HCT116 (cell line): ENCODE data around the gene INMT. TPM values are rescaled to one million over a fixed set of nuclear protein-coding genes. Genes with fewer than 3 reads are reported as not detected.

Experiments used
- ATAC-seq: fragments of 200-7000 bp; cut with Tn5 transposase; 2 replicates; pipeline ENCODE4 v1.9.1; 2020; ENCODE audit warnings: mild to moderate bottlenecking, moderate library complexity
- BruUV-seq: library from RNA; stranded (reverse); fragments of 400-500 nt; replicated peaks from 2 replicates; lab custom pipeline; 2021; lab: Mats Ljungman, UMichigan
- CTCF ChIA-PET: fragments of 300-600 bp; sonication (Branson Sonifier 250); formaldehyde crosslinking; loops from one replicate; lab custom pipeline; 2021; ENCODE audit warnings: antibody characterized with exemption; lab: Charles Lee
- POLR2A ChIA-PET: fragments of 300-600, 350-600 bp; sonication (Branson Sonifier 250); formaldehyde crosslinking; loops from one replicate; lab custom pipeline; 2021; ENCODE audit warnings: antibody characterized with exemption; lab: Charles Lee
- RAD21 ChIA-PET, 2 experiments: fragments of 300-600 bp; sonication (Branson Sonifier 250); formaldehyde crosslinking; loops; one replicate each; lab custom pipeline; 2023; ENCODE audit warnings: low total read pairs in 2 of 2; ENCODE audit not compliant: uncharacterized antibody in 2 of 2, unreplicated experiment in 2 of 2, low non-redundant PET in 1 of 2; lab: Charles Lee
- DNase-seq: peaks from one replicate; pipeline ENCODE4 v3.0.0-alpha.2; 2010; ENCODE audit warnings: low read depth, low spot score
- H2AFZ ChIP-seq: fragments of 200-600 bp; shearing (Covaris generic), sonication (generic); 2 replicates; pipeline ENCODE4 v1.6.1; 2017; ENCODE audit warnings: low read depth, mixed run types, mixed read lengths, antibody characterized with exemption, low read length; ENCODE audit not compliant: poor library complexity, severe bottlenecking
- H3K27ac ChIP-seq: 2 replicates; pipeline ENCODE4 v1.5.1; 2012; ENCODE audit warnings: low read depth, low read length
- H3K27me3 ChIP-seq: fragments of 200-600 bp; sonication (generic); 2 replicates; pipeline ENCODE4 v1.6.1; 2016; ENCODE audit warnings: mixed run types, low read length, mixed read lengths; ENCODE audit not compliant: insufficient read depth
- H3K36me3 ChIP-seq, 2 experiments: fragments of 200-500 bp in 1 of 2; fragments of 200-600 bp in 1 of 2; sonication (Bioruptor generic) in 1 of 2; sonication (generic) in 1 of 2; 2 replicates each; pipeline versions ENCODE4 v1.5.1 to v1.6.1; 2014 to 2016; ENCODE audit warnings: low read length in 2 of 2, inconsistent platforms in 1 of 2, mixed read lengths in 1 of 2, mixed run types in 1 of 2; ENCODE audit not compliant: insufficient read depth in 2 of 2, control insufficient read depth in 1 of 2
- H3K4me1 ChIP-seq, 2 experiments: fragments of 200-600 bp in 1 of 2; sonication (generic) in 1 of 2; 2 replicates each; pipeline versions ENCODE4 v1.5.1 to v1.6.1; 2012 to 2017; ENCODE audit warnings: low read length in 2 of 2, inconsistent platforms in 1 of 2, mild to moderate bottlenecking in 1 of 2, mixed read lengths in 1 of 2, mixed run types in 1 of 2, moderate library complexity in 1 of 2; ENCODE audit not compliant: insufficient read depth in 2 of 2, control insufficient read depth in 1 of 2
- H3K4me2 ChIP-seq: fragments of 200-600 bp; sonication (generic); 2 replicates; pipeline ENCODE4 v1.6.1; 2017; ENCODE audit warnings: mixed run types, low read length, mixed read lengths
- H3K4me3 ChIP-seq, 2 experiments: fragments of 200-600 bp in 1 of 2; sonication (generic) in 1 of 2; replicated peaks in 1 of 2; 2 replicates each; pipeline ENCODE4 v1.5.1; 2011 to 2016; ENCODE audit warnings: low read length in 2 of 2, control low read depth in 1 of 2, low read depth in 1 of 2, mild to moderate bottlenecking in 1 of 2, mixed read lengths in 1 of 2, mixed run types in 1 of 2
- H3K79me2 ChIP-seq: fragments of 200-600 bp; sonication (generic); 2 replicates; pipeline ENCODE4 v1.6.1; 2017; ENCODE audit warnings: mild to moderate bottlenecking, mixed run types, low read length, moderate library complexity, mixed read lengths; ENCODE audit not compliant: insufficient read depth
- H3K9ac ChIP-seq: fragments of 200-600 bp; sonication (generic); 2 replicates; pipeline ENCODE4 v1.6.1; 2016; ENCODE audit warnings: low read length, mixed read lengths
- H3K9me2 ChIP-seq: fragments of 200-600 bp; sonication (generic), shearing (Covaris generic); 2 replicates; pipeline ENCODE4 v1.6.1; 2017; ENCODE audit warnings: mixed run types, mild to moderate bottlenecking, moderate library complexity; ENCODE audit not compliant: insufficient read depth
- H3K9me3 ChIP-seq, 2 experiments: fragments of 200-500 bp in 1 of 2; fragments of 200-600 bp in 1 of 2; sonication (Bioruptor generic) in 1 of 2; sonication (generic) in 1 of 2; 2 replicates each; pipeline ENCODE4 v1.6.1; 2014 to 2017; ENCODE audit warnings: low read length in 2 of 2, mixed read lengths in 2 of 2, inconsistent platforms in 1 of 2, low read depth in 1 of 2, mild to moderate bottlenecking in 1 of 2, mixed run types in 1 of 2, moderate library complexity in 1 of 2; ENCODE audit not compliant: control insufficient read depth in 1 of 2, insufficient read depth in 1 of 2
- H4K20me1 ChIP-seq: fragments of 200-600 bp; sonication (generic), shearing (Covaris generic); 2 replicates; pipeline ENCODE4 v1.6.1; 2017; ENCODE audit warnings: mixed run types, mild to moderate bottlenecking, moderate library complexity; ENCODE audit not compliant: insufficient read depth
- ATF3 ChIP-seq: IDR thresholded peaks from 2 replicates; pipeline ENCODE4 v1.6.1; 2012
- CBX3 ChIP-seq: IDR thresholded peaks from 2 replicates; pipeline ENCODE4 v1.6.1; 2012; ENCODE audit warnings: low read depth
- CEBPB ChIP-seq: IDR thresholded peaks from 2 replicates; pipeline ENCODE4 v1.6.1; 2012; ENCODE audit warnings: low read depth
- EGR1 ChIP-seq: IDR thresholded peaks from 2 replicates; pipeline ENCODE4 v1.6.1; 2012; ENCODE audit warnings: low read depth
- ELF1 ChIP-seq: IDR thresholded peaks from 2 replicates; pipeline ENCODE4 v1.6.1; 2012; ENCODE audit warnings: low read depth, borderline replicate concordance
- FOSL1 ChIP-seq: IDR thresholded peaks from 2 replicates; pipeline ENCODE4 v1.6.1; 2012; ENCODE audit warnings: low read depth
- JUND ChIP-seq: IDR thresholded peaks from 2 replicates; pipeline ENCODE4 v1.6.1; 2012
- POLR2A ChIP-seq: IDR thresholded peaks from 2 replicates; pipeline ENCODE4 v1.7.0; 2011; ENCODE audit warnings: borderline replicate concordance; ENCODE audit not compliant: insufficient read depth, insufficient read length; ENCODE audit errors: extremely low read depth
- POLR2AphosphoS5 ChIP-seq: IDR thresholded peaks from 2 replicates; pipeline ENCODE4 v1.6.1; 2011; ENCODE audit warnings: mild to moderate bottlenecking, low read depth, low read length, moderate library complexity
- RAD21 ChIP-seq: IDR thresholded peaks from 2 replicates; pipeline ENCODE4 v1.6.1; 2012; ENCODE audit warnings: low read depth, mild to moderate bottlenecking
- REST ChIP-seq: IDR thresholded peaks from 2 replicates; pipeline ENCODE4 v1.6.1; 2012; ENCODE audit warnings: low read depth
- SIN3A ChIP-seq: IDR thresholded peaks from 2 replicates; pipeline ENCODE4 v1.6.1; 2012; ENCODE audit warnings: low read depth
- SP1 ChIP-seq: IDR thresholded peaks from 2 replicates; pipeline ENCODE4 v1.6.1; 2012; ENCODE audit warnings: low read depth
- SRF ChIP-seq: IDR thresholded peaks from 2 replicates; pipeline ENCODE4 v1.6.1; 2012; ENCODE audit warnings: low read depth
- TCF7L2 ChIP-seq: IDR thresholded peaks from 2 replicates; pipeline ENCODE4 v1.7.0; 2011; ENCODE audit warnings: borderline replicate concordance, inconsistent platforms; ENCODE audit not compliant: insufficient read depth, insufficient read length; ENCODE audit errors: extremely low read depth
- YY1 ChIP-seq: IDR thresholded peaks from 2 replicates; pipeline ENCODE4 v1.6.1; 2011; ENCODE audit warnings: low read length, low read depth, moderate library complexity, mild to moderate bottlenecking; ENCODE audit not compliant: insufficient replicate concordance; ENCODE audit errors: extremely low read depth
- ZNF274 ChIP-seq: fragments of 200-500 bp; sonication (Bioruptor generic); IDR thresholded peaks from 2 replicates; pipeline ENCODE4 v1.6.1; 2014; ENCODE audit warnings: mild to moderate bottlenecking, low read depth, low read length, inconsistent platforms
- intact Hi-C: fragments of 100-400 bp; cut with micrococcal nuclease; formaldehyde crosslinking; loops from 2 replicates; pipeline ENCODE4 v1.10.0; 2022
- total RNA-seq: library from RNA; stranded (reverse); gene quantifications from one replicate; pipeline ENCODE4 v1.2.1, GENCODE V29; 2021; ENCODE audit not compliant: unreplicated experiment
- TF ChIP-seq, protein P1 (sequence below), 3 experiments: fragments of 200-600 bp in 1 of 3; sonication (generic) in 1 of 3; IDR thresholded peaks in 2 of 3; conservative IDR thresholded peaks in 1 of 3; 2 replicates each; pipeline ENCODE4 v1.5.1; 2012 to 2017; ENCODE audit warnings: low read depth in 2 of 3, low read length in 2 of 3, antibody characterized with exemption in 1 of 3, borderline replicate concordance in 1 of 3, control low read depth in 1 of 3, mild to moderate bottlenecking in 1 of 3, mixed read lengths in 1 of 3, mixed run types in 1 of 3, moderate library complexity in 1 of 3; ENCODE audit not compliant: insufficient read depth in 1 of 3

The INMT gene
- total RNA-seq, 1 experiment from 2014 or later = 0.32 TPM

DNA sequence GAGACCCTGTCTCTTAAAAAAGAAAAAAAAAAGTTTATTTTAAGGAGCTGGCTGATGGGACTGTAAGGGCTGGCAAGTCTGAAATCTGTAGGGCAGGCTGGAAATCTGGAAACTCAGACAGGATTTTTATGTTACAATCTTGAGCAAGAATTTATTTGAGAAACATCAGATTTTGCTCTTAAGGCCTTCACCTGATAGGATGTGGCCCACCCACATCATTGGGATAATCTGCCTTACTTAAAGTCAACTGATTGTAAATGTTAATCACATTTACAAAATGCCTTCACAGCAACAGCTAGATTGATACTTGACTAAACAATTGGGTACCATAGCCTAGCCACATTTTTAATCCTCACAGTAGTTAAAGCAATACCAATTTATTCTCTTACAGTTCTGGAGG, 30.8 kb downstream of the INMT start:
- DNase-seq (no peak), ATAC-seq (no peak)
- Histone ChIP-seq H3K4me2 (no peak overlapping the region), H3K4me3 (no peak overlapping the region), H2AFZ (no peak overlapping the region), H3K9me2 (no peaks in the 10 kb centered on the region), H3K27ac (no peak overlapping the region), H3K9ac (no peak overlapping the region), H3K4me1 (no peaks in the 10 kb centered on the region), H3K79me2 (peaks cover 3% of the 10 kb centered on the region; the same call in 1 of the 2 replicates), H3K36me3 (peaks cover 3 to 24% of the 10 kb centered on the region in 2 experiments; a peak in 3 of 4 replicates), H4K20me1 (no peaks in the 10 kb centered on the region; the same call in 1 of the 2 replicates), H3K27me3 (no peaks in the 10 kb centered on the region), H3K9me3 (no peaks in the 10 kb centered on the region)
- intact Hi-C loops = no loop called here
- BruUV-seq = no TSS peak
- TF ChIP-seq CEBPB (no peak), YY1 (no peak), SIN3A (no peak), ELF1 (no peak), ATF3 (no peak), EGR1 (no peak), ZNF274 (no peak), CBX3 (no peak), JUND (no peak), POLR2AphosphoS5 (no peak), SP1 (no peak), TCF7L2 (no peak), FOSL1 (no peak), REST (no peak), SRF (no peak), RAD21 (no peak), POLR2A (no peak)
- TF ChIP-seq, protein P1, sequence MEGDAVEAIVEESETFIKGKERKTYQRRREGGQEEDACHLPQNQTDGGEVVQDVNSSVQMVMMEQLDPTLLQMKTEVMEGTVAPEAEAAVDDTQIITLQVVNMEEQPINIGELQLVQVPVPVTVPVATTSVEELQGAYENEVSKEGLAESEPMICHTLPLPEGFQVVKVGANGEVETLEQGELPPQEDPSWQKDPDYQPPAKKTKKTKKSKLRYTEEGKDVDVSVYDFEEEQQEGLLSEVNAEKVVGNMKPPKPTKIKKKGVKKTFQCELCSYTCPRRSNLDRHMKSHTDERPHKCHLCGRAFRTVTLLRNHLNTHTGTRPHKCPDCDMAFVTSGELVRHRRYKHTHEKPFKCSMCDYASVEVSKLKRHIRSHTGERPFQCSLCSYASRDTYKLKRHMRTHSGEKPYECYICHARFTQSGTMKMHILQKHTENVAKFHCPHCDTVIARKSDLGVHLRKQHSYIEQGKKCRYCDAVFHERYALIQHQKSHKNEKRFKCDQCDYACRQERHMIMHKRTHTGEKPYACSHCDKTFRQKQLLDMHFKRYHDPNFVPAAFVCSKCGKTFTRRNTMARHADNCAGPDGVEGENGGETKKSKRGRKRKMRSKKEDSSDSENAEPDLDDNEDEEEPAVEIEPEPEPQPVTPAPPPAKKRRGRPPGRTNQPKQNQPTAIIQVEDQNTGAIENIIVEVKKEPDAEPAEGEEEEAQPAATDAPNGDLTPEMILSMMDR (IDR thresholded peaks at IDR 0.05 in 2 of 3, conservative IDR thresholded peaks at IDR 0.05 in 1 of 3; ENCODE audit: borderline replicate concordance in 1 of 3, insufficient read depth in 1 of 3, low read depth in 2 of 3, low read length in 2 of 3) = no peak
- ChIA-PET RAD21 (no interaction called here), POLR2A (interaction anchor here (0.6 kb wide), 1 partner anchor 10 kb away, joined by 3 read pairs; no protein-coding TSS in a partner anchor), CTCF (no interaction called here)
